ENCODE data around the gene TM4SF4.

The TM4SF4 gene

GRCh38 chr3:149481056-149481455 lies 6.6 kb downstream of the TM4SF4 start:
- no peak for ATAC-seq
- TF ChIP-seq OSR1 (CRISPR knock-in tag; IDR thresholded peaks at IDR 0.05), result no peak
- no peak for TF ChIP-seq BACH2 (CRISPR knock-in tag; IDR thresholded peaks at IDR 0.05; ENCODE audit: borderline replicate concordance)
- no peak for TF ChIP-seq SNAI2 (CRISPR knock-in tag; IDR thresholded peaks at IDR 0.05)
- TF ChIP-seq ZFP3 (CRISPR knock-in tag; IDR thresholded peaks at IDR 0.05), result no peak
- TF ChIP-seq ZC3H10 (CRISPR knock-in tag; IDR thresholded peaks at IDR 0.05), result no peak
- TF ChIP-seq CSDC2 (CRISPR knock-in tag; IDR thresholded peaks at IDR 0.05), result no peak

GRCh38 chr3:149481491-149481890 lies 7.0 kb downstream of the TM4SF4 start:
- TF ChIP-seq ESRRG (CRISPR knock-in tag; IDR thresholded peaks at IDR 0.05) (no peak), GLIS3 (CRISPR knock-in tag; IDR thresholded peaks at IDR 0.05) (no peak), ZFP30 (CRISPR knock-in tag; IDR thresholded peaks at IDR 0.05) (no peak), PPARA (CRISPR knock-in tag; IDR thresholded peaks at IDR 0.05; ENCODE audit: borderline replicate concordance) (no peak), RARB (CRISPR knock-in tag; IDR thresholded peaks at IDR 0.05) (no peak)
- ATAC-seq, result no peak

GRCh38 chr3:149486726-149487125 lies 12.2 kb downstream of the TM4SF4 start:
- TF ChIP-seq ZNF70 (CRISPR knock-in tag; IDR thresholded peaks at IDR 0.05) (no peak), PATZ1 (CRISPR knock-in tag; IDR thresholded peaks at IDR 0.05; ENCODE audit: borderline replicate concordance) (no peak), SNAI2 (CRISPR knock-in tag; IDR thresholded peaks at IDR 0.05) (no peak), RARB (CRISPR knock-in tag; IDR thresholded peaks at IDR 0.05) (no peak), TCF4 (CRISPR knock-in tag; IDR thresholded peaks at IDR 0.05; ENCODE audit: borderline replicate concordance) (no peak), GLIS3 (CRISPR knock-in tag; IDR thresholded peaks at IDR 0.05) (no peak), POU6F1 (CRISPR knock-in tag; IDR thresholded peaks at IDR 0.05; ENCODE audit: borderline replicate concordance, low read depth) (no peak), TOX (CRISPR knock-in tag; IDR thresholded peaks at IDR 0.05; ENCODE audit: borderline replicate concordance) (no peak)
- ATAC-seq, result no peak

- 0 out of 3 replicates have a peak, but pooled peaks have one; percentile 36 for ATAC-seq
- TF ChIP-seq TCF4 (CRISPR knock-in tag; IDR thresholded peaks at IDR 0.05; ENCODE audit: borderline replicate concordance) (no peak), RARB (CRISPR knock-in tag; IDR thresholded peaks at IDR 0.05) (no peak), OSR1 (CRISPR knock-in tag; IDR thresholded peaks at IDR 0.05) (no peak), CREB5 (CRISPR knock-in tag; IDR thresholded peaks at IDR 0.05; ENCODE audit: low read depth) (no peak), CSRNP3 (CRISPR knock-in tag; IDR thresholded peaks at IDR 0.05) (no peak)
Observed at GRCh38 chr3:149487598-149488197, 13.2 kb downstream of the TM4SF4 start.

- no peak for TF ChIP-seq ISL1 (CRISPR knock-in tag; IDR thresholded peaks at IDR 0.05)
- TF ChIP-seq ZNF565 (CRISPR knock-in tag; conservative IDR thresholded peaks at IDR 0.05; ENCODE audit: low read depth), result no peak
- no peak for TF ChIP-seq SNAI2 (CRISPR knock-in tag; IDR thresholded peaks at IDR 0.05)
- no peak for TF ChIP-seq RARB (CRISPR knock-in tag; IDR thresholded peaks at IDR 0.05)
- TF ChIP-seq TCF4 (CRISPR knock-in tag; IDR thresholded peaks at IDR 0.05; ENCODE audit: borderline replicate concordance), result no peak
- no peak for TF ChIP-seq PPARA (CRISPR knock-in tag; IDR thresholded peaks at IDR 0.05; ENCODE audit: borderline replicate concordance)
- TF ChIP-seq PATZ1 (CRISPR knock-in tag; IDR thresholded peaks at IDR 0.05; ENCODE audit: borderline replicate concordance), result 0 out of 2 replicates have a peak, but pooled peaks have one; percentile 21
- peak; percentile 82 for ATAC-seq
Observed at GRCh38 chr3:149489060-149489690, 14.7 kb downstream of the TM4SF4 start.
